ENCODE data around the gene GZMA. TPM values are rescaled to one million over a fixed set of nuclear protein-coding genes. Genes with fewer than 3 reads are reported as not detected.
"Not testable (repeated sequence)": the region's sequence is repeated elsewhere in the genome, so short reads cannot be mapped to it uniquely, and the experiment has no call there.

GZMA gene
- total RNA-seq = 1 to 10 TPM in 1 of 8 experiments, not detected in 7; 2.9 TPM

DNA sequence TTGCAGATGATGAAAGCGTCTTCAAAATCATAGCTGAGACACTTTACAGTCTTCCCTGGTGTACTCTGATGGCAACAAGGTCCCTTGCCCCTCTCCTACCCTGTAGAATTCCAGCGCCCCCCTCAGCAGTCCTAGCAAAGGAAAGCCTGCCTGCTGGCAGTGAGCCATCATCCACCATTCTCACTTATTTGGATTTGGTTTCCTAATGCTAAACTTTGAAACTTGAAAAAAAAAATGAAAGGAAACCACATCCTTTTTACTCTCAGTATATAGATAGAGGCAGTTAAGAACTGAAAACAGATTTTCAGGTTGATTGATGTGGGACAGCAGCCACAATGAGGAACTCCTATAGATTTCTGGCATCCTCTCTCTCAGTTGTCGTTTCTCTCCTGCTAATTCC lies at the start of gene GZMA:
GZMA (plus strand) TSS at position 299 of the 400 bp plus-strand sequence; CDS start at position 336, 37 bp downstream.
- Histone ChIP-seq H3K27ac (no peak within 1 kb of the TSS), H3K4me3 (no peak within 1 kb of the TSS), H3K4me1 (replicated peaks in 1 of 2) (no peaks in the 10 kb centered on the region)
- in situ Hi-C loops (cut with MboI; ENCODE audit: low pct_unique_long_range_greater_than_20kb in 2 of 9, low sequenced_read_pairs in 9 of 9, unreplicated experiment in 9 of 9) = no loop called here
- ATAC-seq (replicated peaks in 6 of 8) = no peak
- 0 to 90% (median 77%) methylated on average over 1 to 3 of the region's 3 CpGs for WGBS, 10 experiments

GRCh38 chr5:55055183-55055582 lies 47.3 kb upstream of the GZMA start:
- H3K4me3 ChIP-seq = no peak overlapping the region
- 17 to 100% (median 90%) methylated on average over 1 to 2 of the region's 2 CpGs; no CpG with 5 or more reads in 2 of the 10 experiments for WGBS, 10 experiments
- no peaks in the 10 kb centered on the region for H3K4me1 ChIP-seq (replicated peaks in 1 of 2)
- no peak for ATAC-seq (replicated peaks in 6 of 8)
- in situ Hi-C loops (cut with MboI; ENCODE audit: low pct_unique_long_range_greater_than_20kb in 2 of 9, low sequenced_read_pairs in 9 of 9, unreplicated experiment in 9 of 9) = no loop called here
- no peak overlapping the region for H3K27ac ChIP-seq

- 66 to 91% (median 85%) methylated on average over 3 to 9 of the region's 9 CpGs; no CpG with 5 or more reads in 2 of the 10 experiments for WGBS, 10 experiments
- no peak for ATAC-seq (replicated peaks in 6 of 8)
Observed at GRCh38 chr5:55062039-55062779, 40.2 kb upstream of the GZMA start.

GRCh38 chr5:55063220-55063863 lies 39.1 kb upstream of the GZMA start:
- WGBS, 10 experiments = 0 to 90% (median 68%) methylated on average over 1 to 5 of the region's 5 CpGs; no CpG with 5 or more reads in 1 of the 10 experiments
- no peak for ATAC-seq (replicated peaks in 6 of 8)
- Histone ChIP-seq H3K27ac (no peak overlapping the region), H3K4me1 (replicated peaks in 1 of 2) (no peaks in the 10 kb centered on the region), H3K4me3 (no peak overlapping the region)
- in situ Hi-C loops (cut with MboI; ENCODE audit: low pct_unique_long_range_greater_than_20kb in 2 of 9, low sequenced_read_pairs in 9 of 9, unreplicated experiment in 9 of 9) = no loop called here

More at GRCh38 chr5:55062039-55062779, 40.2 kb upstream of the GZMA start:
- Histone ChIP-seq H3K4me1 (replicated peaks in 1 of 2) (no peaks in the 10 kb centered on the region), H3K4me3 (no peak overlapping the region), H3K27ac (no peak overlapping the region)
- in situ Hi-C loops (cut with MboI; ENCODE audit: low pct_unique_long_range_greater_than_20kb in 2 of 9, low sequenced_read_pairs in 9 of 9, unreplicated experiment in 9 of 9) = no loop called here

DNA sequence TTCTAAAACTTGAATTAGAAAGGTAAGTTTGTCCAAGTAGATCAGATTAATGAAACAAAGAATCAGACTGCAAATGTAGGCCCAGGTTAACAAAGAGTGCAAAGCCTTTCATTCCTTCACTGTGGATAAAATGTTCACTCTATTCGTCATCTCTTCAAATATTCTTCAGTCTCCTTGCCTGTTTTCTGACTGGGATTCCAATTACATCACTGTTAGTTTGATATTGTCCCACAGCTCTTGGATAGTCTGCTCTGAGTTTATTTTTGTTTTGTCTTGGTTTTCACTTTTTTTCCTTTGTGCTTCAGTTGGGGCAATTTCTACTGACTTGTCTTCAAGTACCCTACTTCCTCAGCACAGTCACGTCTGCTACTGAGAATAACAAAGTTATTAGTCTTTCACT lies 38.5 kb upstream of the GZMA start:
- WGBS, 10 experiments = 0 to 80% (median 58%) methylated on average over 1 to 2 of the region's 2 CpGs; no CpG with 5 or more reads in 2 of the 10 experiments
- in situ Hi-C loops (cut with MboI; ENCODE audit: low pct_unique_long_range_greater_than_20kb in 2 of 9, low sequenced_read_pairs in 9 of 9, unreplicated experiment in 9 of 9) = no loop called here
- Histone ChIP-seq H3K4me1 (replicated peaks in 1 of 2) (no peaks in the 10 kb centered on the region), H3K4me3 (no peak overlapping the region), H3K27ac (no peak overlapping the region)
- ATAC-seq (replicated peaks in 6 of 8) = no peak

GRCh38 chr5:55064523-55064922 lies 37.9 kb upstream of the GZMA start:
- in situ Hi-C loops (cut with MboI; ENCODE audit: low pct_unique_long_range_greater_than_20kb in 2 of 9, low sequenced_read_pairs in 9 of 9, unreplicated experiment in 9 of 9) = no loop called here
- 51 to 94% (median 80%) methylated on average over 1 to 3 of the region's 3 CpGs; no CpG with 5 or more reads in 3 of the 10 experiments for WGBS, 10 experiments

DNA sequence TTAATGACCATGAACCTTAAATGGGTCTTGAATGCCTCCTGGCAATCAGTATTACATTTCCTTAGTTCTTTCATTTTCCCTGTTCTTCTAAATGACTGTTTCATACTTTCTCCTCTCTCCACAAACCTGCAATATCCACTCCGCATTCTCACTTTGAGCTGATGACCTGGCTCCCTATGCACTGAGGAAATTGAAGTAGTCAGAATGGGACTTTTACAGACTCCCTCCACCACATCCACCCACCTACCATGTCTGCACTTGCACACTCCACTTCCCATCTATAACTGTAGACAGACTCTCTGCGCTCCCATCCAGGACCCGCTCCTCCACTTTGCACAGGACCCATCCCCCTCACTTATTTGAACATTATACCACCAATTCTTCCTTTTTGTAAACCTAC lies 36.2 kb upstream of the GZMA start:
- no peak overlapping the region for H3K4me3 ChIP-seq
- 86 to 100% (median 95%) methylated on average over 1 to 3 of the region's 3 CpGs for WGBS, 10 experiments
- no peaks in the 10 kb centered on the region for H3K4me1 ChIP-seq (replicated peaks in 1 of 2)
- in situ Hi-C loops (cut with MboI; ENCODE audit: low pct_unique_long_range_greater_than_20kb in 2 of 9, low sequenced_read_pairs in 9 of 9, unreplicated experiment in 9 of 9) = no loop called here
- H3K27ac ChIP-seq = no peak overlapping the region
- no peak for ATAC-seq (replicated peaks in 6 of 8)

More at GRCh38 chr5:55064523-55064922, 37.9 kb upstream of the GZMA start:
- H3K4me3 ChIP-seq = no peak overlapping the region
- ATAC-seq (replicated peaks in 6 of 8) = no peak
- H3K4me1 ChIP-seq (replicated peaks in 1 of 2) = no peaks in the 10 kb centered on the region
- H3K27ac ChIP-seq = no peak overlapping the region

DNA sequence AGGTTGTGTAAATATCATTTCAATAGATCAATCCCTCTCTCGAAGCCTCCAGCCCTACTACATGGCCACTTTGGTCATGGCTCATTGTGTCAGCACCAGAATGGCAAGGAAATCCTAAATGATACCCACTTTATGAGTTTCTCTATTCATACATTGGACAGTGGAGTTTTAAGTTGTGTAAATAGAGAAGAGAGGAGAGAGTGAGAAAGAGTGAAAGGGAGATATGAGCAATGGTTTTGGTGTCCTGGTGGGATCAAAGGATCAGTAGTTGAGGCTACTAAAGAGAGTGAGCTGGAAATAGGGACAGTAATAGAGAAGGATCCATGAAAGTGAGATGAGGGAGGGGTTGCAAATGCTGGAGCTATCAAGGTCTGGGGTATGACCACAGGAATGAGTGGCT lies 31.5 kb upstream of the GZMA start:
- no peak overlapping the region for H3K4me3 ChIP-seq
- 33 to 100% (median 90%) methylated on average over 1 of the region's 1 CpG; no CpG with 5 or more reads in 2 of the 10 experiments for WGBS, 10 experiments
- no peak for ATAC-seq (replicated peaks in 6 of 8)
- H3K4me1 ChIP-seq (replicated peaks in 1 of 2) = no peaks in the 10 kb centered on the region
- no peak overlapping the region for H3K27ac ChIP-seq
- in situ Hi-C loops (cut with MboI; ENCODE audit: low pct_unique_long_range_greater_than_20kb in 2 of 9, low sequenced_read_pairs in 9 of 9, unreplicated experiment in 9 of 9) = no loop called here

GRCh38 chr5:55071413-55071812 lies 31.0 kb upstream of the GZMA start:
- in situ Hi-C loops (cut with MboI; ENCODE audit: low pct_unique_long_range_greater_than_20kb in 2 of 9, low sequenced_read_pairs in 9 of 9, unreplicated experiment in 9 of 9) = no loop called here
- H3K4me1 ChIP-seq (replicated peaks in 1 of 2) = no peaks in the 10 kb centered on the region
- peak in 2 of 8 experiments; percentile 22 to 59 for ATAC-seq (replicated peaks in 6 of 8)
- H3K4me3 ChIP-seq = no peak overlapping the region
- H3K27ac ChIP-seq = no peak overlapping the region
- WGBS, 10 experiments = 80 to 100% (median 93%) methylated on average over 1 of the region's 1 CpG; no CpG with 5 or more reads in 4 of the 10 experiments

- in situ Hi-C loops (cut with MboI; ENCODE audit: low pct_unique_long_range_greater_than_20kb in 2 of 9, low sequenced_read_pairs in 9 of 9, unreplicated experiment in 9 of 9) = no loop called here
- Histone ChIP-seq H3K27ac (no peak overlapping the region), H3K4me3 (no peak overlapping the region), H3K4me1 (replicated peaks in 1 of 2) (no peaks in the 10 kb centered on the region)
- peak in 1 of 8 experiments; percentile 25 for ATAC-seq (replicated peaks in 6 of 8)
- WGBS, 10 experiments = 27 to 83% (median 80%) methylated on average over 1 to 2 of the region's 2 CpGs; no CpG with 5 or more reads in 1 of the 10 experiments
Observed at GRCh38 chr5:55072666-55073065, 29.8 kb upstream of the GZMA start.

GRCh38 chr5:55073211-55073610 lies 29.2 kb upstream of the GZMA start:
- Histone ChIP-seq H3K27ac (no peak overlapping the region), H3K4me3 (no peak overlapping the region), H3K4me1 (replicated peaks in 1 of 2) (no peaks in the 10 kb centered on the region)
- WGBS, 10 experiments = 76 to 90% (median 80%) methylated on average over 2 to 3 of the region's 3 CpGs; no CpG with 5 or more reads in 2 of the 10 experiments
- in situ Hi-C loops (cut with MboI; ENCODE audit: low pct_unique_long_range_greater_than_20kb in 2 of 9, low sequenced_read_pairs in 9 of 9, unreplicated experiment in 9 of 9) = no loop called here
- no peak for ATAC-seq (replicated peaks in 6 of 8)

DNA sequence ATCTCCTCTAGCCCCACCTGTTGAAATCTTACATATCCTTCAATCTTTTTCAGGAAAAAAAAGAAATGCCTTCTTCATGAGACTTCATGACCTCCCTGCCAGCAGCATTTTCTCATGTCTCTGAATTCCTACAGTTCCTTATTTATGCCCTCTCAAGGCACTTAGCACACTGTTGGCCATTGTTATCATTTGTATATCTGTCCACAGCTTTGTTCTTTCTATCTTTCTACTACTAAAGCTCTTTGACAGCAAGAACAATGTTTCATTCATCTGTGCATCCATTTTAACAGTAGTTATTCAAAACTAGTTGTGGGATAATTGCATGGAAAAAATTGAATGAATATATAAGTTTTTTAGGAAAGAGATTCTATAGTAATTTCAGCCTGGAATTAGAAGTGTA lies 20.9 kb upstream of the GZMA start:
- no peak for ATAC-seq (replicated peaks in 6 of 8)
- Histone ChIP-seq H3K27ac (no peak overlapping the region), H3K4me1 (replicated peaks in 1 of 2) (no peaks in the 10 kb centered on the region), H3K4me3 (no peak overlapping the region)
- in situ Hi-C loops (cut with MboI; ENCODE audit: low pct_unique_long_range_greater_than_20kb in 2 of 9, low sequenced_read_pairs in 9 of 9, unreplicated experiment in 9 of 9) = no loop called here

DNA sequence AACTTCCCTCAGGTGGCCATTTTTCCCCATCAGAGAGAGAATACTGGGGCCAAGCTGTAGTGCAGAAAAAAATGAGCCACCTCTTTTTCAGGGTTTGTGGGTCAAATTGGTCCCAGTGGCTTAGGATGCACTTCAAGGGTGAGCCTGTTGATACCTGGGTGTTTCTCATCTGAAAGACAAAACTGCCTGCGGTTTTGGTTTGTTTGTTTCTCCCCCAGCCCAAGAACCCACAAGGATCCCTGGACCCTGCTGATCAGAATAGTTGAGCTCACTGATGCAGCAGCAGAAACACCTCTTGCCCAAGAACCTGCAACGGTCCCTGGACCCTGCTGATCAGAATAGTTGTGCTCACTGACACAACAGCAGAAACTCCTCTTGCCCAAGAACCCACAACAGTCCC lies 13.1 kb upstream of the GZMA start:
- H3K27ac ChIP-seq; H3K4me3 ChIP-seq; H3K4me1 ChIP-seq (replicated peaks in 1 of 2); ATAC-seq (replicated peaks in 6 of 8); in situ Hi-C loops (cut with MboI; ENCODE audit: low pct_unique_long_range_greater_than_20kb in 2 of 9, low sequenced_read_pairs in 9 of 9, unreplicated experiment in 9 of 9): not testable (repeated sequence)
- 0 to 86% (median 33%) methylated on average over 1 to 2 of the region's 2 CpGs; no CpG with 5 or more reads in 6 of the 10 experiments for WGBS, 10 experiments

Data from motor neuron (in vitro differentiated cells).